GM19438 (cell line): Measurements from ENCODE around the gene PAPOLB.
"Not testable (repeated sequence)": the region's sequence is repeated elsewhere in the genome, so short reads cannot be mapped to it uniquely, and the experiment has no call there.

Experiments used
- ATAC-seq: cut with Tn5 transposase; IDR thresholded peaks from one replicate; pipeline ENCODE4 v1.9.1; 2021; ENCODE audit warnings: low read depth; ENCODE audit not compliant: unreplicated experiment

The PAPOLB gene

DNA sequence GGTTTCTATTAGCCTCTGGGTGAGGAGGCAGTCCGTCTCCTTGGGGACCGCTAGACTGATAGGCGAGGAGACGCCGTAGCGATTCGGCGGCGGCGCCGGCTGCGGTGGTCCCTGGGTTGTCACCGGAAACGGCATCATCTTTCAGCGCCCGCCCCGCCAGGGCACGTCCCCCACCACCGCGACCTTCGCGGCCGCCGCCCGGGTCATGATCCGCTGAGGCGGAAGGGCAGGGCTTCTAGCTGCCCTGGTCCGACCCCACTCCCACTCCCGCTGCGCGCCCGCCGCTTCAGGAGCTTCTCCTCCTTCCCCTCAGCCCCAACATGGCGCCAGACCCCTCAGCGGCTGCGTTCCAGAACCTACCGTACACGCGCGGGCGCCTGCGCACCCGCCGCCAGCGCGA is at the start of gene PAPOLB:
Gene PAPOLB (minus strand): TSS at position 358 of the 400 bp plus-strand sequence. CDS start 220 bp downstream, at position 138.
- ATAC-seq: no peak

GRCh38 chr7:4911111-4911828 is 49.4 kb upstream of the PAPOLB start:
- no peak for ATAC-seq

GRCh38 chr7:4906682-4907081 is 44.9 kb upstream of the PAPOLB start:
- ATAC-seq: no peak

DNA sequence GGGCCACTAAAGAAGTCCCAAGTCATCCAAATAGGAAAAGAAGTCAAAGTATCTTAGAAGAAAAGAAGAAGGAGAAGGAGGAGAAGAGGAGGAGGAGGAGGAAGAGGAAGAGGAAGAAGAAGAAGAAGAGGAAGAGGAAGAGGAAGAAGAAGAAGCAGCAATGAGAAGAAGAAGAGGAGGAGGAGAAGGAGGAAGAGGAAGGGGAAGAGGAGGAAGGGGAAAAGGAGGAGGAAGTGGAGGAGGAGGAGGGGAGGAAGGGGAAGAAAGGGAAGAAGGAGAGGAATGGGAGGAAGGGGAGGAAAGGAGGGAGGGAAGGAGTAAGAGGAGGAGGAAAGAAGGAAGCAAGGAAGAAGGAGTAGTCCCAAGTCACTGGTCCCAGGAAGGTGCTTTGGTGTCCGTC is 43.3 kb upstream of the PAPOLB start:
- no peak for ATAC-seq

DNA sequence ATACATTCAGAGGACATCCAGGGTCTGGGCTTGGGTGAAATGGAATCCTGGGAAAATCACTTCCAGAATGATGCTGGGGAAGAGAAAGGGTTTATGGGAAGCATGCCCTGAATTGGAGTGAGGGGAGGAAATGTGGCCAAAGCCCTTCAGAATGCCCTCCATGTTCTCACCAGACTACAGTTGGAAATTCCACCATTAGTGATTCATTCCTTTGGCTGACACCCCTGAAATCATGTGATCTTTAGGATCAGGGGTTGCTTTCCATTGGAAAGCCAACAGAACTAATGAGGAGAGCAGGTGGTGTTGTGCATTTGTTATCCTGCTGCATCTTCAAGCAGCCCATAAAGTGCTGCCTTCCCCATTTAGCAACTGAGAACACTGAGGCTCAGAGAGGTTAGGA is 42.5 kb upstream of the PAPOLB start:
- no peak for ATAC-seq

DNA sequence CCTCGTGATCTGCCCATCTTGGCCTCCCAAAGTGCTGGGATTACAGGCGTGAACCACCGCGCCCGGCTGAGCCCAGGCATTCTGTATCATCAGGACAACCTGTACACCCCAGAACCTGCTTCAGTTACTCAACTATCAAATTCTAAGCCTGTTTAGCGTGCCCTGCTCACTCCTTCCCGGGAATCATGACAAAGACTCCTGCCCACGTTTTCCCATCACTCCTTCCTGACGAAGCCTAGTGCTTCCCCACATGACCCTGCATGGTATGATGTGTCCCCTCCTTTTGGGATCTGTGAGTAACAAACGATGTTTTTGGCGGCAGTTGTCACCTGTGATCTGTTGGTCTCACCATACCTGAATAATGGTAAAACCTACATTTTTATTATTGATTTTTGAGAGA is 33.9 kb upstream of the PAPOLB start:
- no peak for ATAC-seq

DNA sequence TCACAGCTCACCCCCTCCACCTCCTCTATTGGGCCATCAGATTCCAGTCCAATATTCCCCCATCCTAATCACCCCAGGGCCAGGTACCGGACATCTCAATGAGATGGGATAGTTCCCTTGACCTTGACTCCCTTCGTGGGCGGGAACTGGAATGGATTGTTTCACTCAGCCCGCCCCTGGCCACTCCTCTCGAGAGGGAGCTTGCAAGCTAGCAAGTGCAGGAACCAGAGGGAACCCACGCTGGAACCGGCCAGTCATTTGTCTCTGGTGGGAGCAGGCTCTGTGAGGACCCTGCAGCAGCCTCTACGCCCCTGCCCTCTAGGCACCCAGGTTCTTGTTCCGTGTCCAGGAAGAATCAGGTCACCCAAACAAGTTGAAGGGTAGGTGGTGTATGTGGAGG is 32.7 kb upstream of the PAPOLB start:
- no peak for ATAC-seq

DNA sequence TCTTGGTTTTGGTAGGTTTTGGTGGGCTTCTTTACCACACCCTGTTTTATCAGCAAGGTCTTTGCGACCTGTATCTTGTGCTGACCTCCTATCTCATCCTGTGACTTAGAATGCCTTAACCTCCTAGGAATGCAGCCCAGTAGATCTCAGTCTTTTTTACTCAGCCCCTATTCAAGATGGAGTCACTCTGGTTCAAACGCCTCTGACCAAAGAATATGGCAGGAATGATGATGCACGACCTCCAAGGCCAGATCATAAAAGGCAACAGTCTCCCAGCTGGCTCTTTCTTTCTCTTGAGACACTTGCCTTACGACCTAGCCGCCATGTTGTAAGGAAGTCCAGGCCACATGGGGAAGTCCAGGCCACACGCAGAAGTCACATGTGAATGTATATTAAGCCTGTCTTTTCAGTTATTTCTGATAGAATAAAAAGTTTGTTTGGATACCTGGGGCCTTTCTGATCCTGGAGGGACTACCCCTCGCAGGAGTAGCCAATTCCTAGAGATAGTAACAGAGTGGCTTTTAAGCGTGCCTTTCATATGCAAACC is 32.2 kb upstream of the PAPOLB start:
- ATAC-seq: no peak

DNA sequence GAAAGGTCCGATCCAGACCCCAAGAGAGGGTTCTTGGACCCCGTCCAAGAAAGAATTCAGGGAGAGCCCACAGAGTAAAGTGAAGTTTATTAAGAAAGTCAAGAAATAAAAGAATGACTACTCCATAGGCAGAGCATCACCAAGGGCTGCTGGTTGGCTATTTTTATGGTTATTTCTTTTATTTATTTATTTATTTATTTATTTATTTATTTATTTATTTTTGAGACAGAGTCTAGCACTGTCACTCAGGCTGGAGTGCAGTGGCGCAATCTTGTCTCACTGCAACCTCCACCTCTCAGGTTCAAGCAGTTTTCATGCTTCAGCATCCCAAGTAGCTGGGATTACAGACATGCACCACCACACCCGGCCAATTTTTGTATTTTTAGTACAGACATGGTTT is 31.4 kb upstream of the PAPOLB start:
- ATAC-seq: not testable (repeated sequence)

GRCh38 chr7:4891522-4891921 is 29.7 kb upstream of the PAPOLB start:
- not testable (repeated sequence) for ATAC-seq

DNA sequence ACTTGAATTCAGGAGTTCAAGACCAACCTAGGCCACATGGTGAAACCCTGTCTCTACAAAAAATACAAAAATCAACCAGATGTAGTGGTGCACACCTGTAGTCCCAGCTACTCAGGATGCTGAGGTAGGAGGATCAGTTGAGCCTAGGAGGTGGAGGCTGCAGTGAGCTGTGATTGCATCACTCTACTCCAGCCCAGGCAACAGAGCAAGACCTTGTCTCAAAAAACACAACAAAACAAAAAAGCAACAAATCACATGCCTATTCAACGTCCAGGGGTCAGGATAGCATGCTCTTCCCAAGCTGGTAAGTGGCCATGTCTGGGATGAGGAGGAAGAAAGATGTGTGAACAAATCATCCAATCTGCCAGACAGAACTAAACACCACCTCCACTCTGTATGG is 27.9 kb upstream of the PAPOLB start:
- ATAC-seq: no peak

DNA sequence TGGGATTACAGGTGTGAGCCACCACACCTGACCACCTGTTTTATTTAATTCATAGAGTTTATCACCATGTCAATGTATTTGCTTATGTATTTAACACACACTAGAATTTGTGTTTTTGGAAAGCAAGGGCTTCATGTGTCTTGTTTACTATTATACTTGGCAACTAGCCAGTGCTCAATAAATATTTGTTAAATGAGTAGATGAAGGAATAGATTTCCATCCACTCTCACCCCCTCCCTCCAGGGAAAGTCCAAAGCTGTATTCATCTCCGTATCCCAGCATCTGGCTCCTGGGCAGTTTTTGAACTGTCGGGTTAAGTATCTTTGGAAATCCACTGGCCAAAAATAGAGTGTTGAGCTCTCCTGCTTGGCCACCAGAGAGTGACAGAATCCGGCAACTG is 26.3 kb upstream of the PAPOLB start:
- no peak for ATAC-seq

DNA sequence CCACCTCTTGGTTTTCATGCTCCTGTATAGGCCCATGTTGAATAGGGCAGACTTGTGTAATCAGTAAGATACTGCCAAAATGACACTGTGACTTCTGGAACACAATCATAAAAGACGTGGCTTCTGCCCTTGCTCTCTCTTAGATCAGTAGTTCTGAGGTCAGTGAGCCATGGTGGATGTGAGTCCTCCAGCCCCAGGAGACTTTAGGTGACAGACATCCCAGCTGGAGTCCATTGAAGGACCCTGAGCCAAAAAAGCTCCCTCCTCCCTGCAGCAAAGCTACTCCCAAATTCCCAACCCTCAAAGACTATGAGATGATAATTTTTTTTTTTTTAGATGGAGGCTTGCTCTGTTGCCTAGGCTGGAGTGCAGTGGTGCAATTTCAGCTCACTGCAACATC is 24.8 kb upstream of the PAPOLB start:
- no peak for ATAC-seq

GRCh38 chr7:4885317-4885807 is 23.5 kb upstream of the PAPOLB start:
- ATAC-seq: no peak

- ATAC-seq: no peak
Observed at GRCh38 chr7:4884164-4884563, 22.3 kb upstream of the PAPOLB start.

GRCh38 chr7:4883372-4884144 is 21.7 kb upstream of the PAPOLB start, which contains the start of gene RADIL:
Gene RADIL, minus strand, starts transcription at chr7:4883716. Its CDS starts 5,577 bp downstream, at chr7:4878139.
- peak; percentile 72 for ATAC-seq

- ATAC-seq: no peak
Observed at GRCh38 chr7:4883033-4883371, 21.2 kb upstream of the PAPOLB start.

GRCh38 chr7:4882169-4883032 is 20.6 kb upstream of the PAPOLB start:
- ATAC-seq: no peak

GRCh38 chr7:4880218-4880617 is 18.4 kb upstream of the PAPOLB start:
- no peak for ATAC-seq

DNA sequence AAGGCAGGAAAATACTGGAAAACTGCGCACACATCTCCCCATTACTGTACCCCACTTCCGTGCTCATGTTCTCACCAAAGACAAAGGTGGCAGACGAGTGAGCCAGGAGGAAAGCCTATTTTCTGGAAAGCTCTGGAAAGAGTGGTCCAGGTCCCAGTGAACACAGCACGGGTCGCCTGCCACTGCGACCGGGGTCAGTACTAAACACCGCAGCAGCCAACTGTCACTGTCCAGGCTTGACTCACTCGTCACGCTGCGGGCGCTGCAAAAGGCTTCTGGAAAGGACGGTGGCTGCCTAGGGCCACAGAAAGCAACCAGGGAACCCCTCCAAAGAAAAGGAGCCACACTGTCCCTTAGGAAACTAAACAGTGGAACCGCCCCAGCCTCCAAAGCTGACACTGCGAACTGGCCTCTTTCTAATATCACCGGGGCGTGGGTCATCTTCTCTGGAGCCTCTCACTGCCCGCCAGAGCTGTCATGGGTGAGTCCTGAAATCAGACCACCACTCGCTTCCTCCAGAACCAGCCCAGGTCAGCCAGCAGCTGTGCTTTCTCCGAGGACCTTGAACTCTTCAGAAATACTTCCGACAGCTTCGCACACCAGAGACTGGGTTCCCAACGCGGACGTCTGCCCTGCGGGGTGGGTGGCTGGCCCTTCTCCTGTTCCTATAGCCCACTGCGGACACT is 17.7 kb upstream of the PAPOLB start:
- ATAC-seq: no peak
